Epithelial cell of prostate (primary cell): ENCODE measurements around the gene DLL1.

Experiments
- DNase-seq: peaks from one replicate; pipeline ENCODE4 v3.0.0-alpha.2; 2011; ENCODE audit warnings: low read depth, low spot score
- H3K27ac ChIP-seq: fragments of 450-650 bp; 2 replicates; pipeline ENCODE4 v1.5.1; 2017; ENCODE audit warnings: mild to moderate bottlenecking

Gene DLL1

DNA sequence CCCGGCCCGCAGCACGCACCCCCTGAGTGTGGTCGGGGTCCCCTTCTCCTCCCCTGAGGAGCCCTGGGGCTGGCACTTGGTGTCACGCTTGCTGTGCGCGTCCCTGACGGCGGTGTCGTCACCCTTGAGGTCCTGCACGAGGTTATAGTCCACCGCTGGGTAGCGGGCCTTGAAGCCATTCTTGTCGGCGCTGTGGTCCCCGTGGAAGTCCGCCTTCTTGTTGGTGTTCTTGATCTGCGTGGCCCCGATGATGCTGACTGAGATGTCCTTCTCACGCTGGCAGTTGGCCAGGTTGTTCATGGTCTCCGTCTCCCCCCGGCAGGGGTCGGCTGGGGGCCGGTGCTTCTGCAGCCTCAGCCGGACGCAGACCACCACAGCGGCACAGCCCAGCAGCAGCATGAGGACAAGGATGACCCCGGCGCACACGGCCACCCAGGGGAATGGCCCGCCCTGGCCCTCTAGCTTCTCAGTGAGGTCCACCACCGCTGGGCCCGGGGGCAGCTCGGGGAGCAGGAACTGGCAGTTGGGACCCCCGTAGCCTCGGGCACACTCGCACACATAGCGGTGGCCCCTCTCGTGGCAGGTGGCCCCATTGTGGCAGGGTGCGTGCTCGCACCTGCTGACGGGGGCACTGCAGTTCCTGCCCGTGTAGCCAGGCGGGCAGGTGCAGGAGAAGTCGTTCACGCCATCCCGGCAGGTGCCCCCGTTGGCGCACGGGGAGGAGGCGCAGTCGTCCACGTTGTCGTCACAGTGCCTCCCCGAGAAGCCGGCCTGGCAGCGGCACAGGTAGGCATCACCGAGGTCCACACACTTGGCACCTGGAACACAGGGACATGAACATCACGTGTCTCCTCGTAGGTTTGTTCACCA is 7.4 kb downstream of the DLL1 start:
- no peak for DNase-seq
- H3K27ac ChIP-seq: no peak overlapping the region

DNA sequence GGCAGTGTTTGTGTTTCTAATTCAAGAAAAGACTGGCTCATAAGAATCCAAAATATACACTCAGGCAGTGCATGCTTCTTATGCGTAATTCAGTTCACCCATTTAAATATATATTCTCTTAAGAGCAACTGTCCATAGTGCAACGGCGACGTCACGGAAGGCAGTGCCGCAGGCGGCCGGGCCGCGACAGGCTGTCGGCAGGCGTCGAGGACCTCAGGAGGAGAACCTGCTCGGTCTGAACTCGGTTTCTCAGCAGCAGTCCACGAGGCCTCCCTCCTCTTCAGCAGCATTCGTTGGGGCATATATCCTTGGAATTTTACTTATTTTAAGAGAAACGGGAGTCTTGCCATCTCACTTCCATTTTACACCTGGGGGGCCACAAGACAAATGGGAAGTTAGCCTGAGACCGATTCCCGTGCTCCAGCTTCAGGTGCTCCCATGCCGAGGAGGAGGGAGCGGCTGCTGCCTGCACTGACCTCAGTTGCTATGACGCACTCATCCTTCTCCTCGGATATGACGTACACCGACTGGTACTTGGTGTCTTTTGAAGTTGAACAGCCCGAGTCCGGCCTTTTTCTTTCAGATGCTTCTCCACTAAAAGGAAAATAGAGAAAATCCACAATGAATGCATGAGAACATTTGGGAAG is 8.2 kb downstream of the DLL1 start:
- no peak for DNase-seq
- H3K27ac ChIP-seq: no peak overlapping the region

DNA sequence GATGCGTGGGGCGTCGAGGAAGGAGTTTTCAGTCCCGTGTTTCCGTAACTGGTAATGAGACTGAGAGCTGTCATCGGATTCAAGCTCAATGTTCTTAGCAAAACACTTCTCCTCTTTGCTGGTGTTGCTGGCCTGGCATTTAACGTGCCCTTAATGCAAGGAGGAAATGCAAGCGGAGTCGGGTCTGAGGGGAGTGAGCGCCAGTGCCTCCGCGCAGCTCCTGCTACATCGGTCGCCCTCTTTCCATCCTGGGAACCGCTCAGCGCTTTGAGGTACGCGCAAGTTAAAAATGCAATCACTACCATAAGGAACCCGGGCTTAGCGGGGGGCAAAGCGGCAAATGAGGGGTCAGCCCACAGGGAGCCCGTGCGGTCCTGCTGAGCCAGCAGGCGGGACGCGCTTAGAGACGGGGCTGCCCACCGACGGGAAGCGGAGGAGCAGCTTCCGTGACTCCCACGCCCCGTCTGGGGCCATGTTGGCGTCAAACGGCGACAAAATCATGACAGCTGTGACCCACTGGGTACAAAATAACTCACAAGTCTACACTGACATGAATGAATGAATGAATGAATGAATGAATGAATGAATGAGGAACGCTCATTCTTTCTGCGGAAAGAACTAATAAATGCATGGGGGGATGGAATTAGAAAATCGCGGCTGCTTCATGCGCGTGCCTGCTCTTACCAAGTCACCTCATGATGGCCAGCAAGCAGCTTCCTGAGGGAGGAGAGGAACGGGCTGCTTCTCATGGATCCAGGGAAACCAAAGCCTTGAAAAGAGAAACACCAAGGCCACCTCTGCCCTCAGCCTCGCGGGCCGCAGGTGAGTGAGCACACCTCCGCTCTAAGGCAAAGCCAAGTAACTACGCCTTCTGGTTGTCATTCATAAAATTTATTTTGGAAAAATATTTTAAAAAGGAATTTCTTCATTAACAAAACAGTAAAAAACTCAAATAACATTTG is 9.3 kb downstream of the DLL1 start:
- no peak for DNase-seq
- no peak overlapping the region for H3K27ac ChIP-seq

DNA sequence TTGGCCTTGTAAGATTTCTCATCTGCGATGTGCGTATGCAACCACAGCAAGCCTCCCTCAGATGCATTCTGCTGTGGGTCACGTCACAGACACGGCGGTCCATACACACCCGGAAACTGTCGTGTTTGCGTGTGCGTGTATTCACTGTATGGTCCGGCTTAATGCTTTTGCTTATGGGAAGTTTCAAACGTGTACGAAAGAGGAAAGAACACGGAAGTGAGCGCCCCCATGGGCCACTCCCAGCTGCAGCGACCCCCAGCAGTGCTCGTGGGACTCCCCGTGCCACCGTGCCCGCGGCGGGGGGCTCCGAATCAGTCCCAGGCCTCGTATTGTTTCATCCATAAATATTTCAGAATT is 10.2 kb downstream of the DLL1 start:
- DNase-seq: no peak
- no peak overlapping the region for H3K27ac ChIP-seq

DNA sequence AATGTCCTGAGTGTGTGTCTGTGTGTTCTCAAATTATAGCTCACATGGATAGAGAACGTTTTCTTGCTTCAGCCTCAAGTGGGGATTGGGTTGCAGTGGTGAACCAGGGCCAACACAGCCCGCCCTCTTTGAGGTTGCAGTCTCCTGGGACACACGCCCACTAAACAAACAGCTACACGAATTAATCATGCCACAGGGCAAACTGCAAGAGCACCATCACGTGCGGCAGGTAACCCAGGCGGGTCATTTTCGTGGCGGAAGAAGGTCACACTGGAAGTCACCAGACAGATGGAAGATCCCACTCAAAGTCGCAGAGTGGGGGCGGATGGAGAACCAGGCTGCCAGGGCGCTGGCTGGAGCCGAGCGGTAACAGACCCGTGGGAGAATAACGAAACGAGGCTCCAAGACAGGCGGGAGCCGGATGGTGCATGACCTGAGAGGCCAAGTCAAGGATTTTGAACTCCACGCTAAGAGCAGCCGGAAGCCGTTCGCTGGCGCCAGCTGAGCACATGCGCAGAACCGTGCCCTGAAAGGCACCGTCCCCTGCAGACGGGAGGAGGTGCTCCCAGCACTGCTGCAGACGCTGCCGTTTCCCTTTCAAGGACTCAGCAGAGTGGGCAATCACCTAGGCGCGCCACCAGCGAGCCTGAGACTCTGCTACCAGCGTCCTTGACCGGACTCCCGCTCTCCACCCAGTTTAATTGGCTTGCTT is 10.7 kb downstream of the DLL1 start:
- no peak overlapping the region for H3K27ac ChIP-seq
- DNase-seq: no peak

DNA sequence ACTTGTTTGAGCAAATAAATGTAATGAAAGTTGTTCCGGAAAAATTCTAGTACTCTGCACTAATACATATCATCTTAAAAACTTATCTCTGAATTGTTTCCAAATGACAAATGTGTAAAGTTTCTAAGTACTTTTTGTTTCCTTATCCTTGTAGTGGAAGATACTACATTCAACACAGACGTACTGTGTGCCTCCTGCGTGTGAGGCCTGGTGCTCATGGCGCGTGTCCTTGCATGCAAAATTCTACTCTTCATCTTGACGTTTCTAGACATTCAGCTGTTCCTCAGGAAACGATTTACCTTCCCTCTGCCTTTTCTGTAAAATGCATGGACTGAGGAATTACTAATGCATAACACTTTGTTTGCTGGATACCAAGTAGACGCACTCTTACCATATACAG is 11.5 kb downstream of the DLL1 start:
- no peak for DNase-seq

DNA sequence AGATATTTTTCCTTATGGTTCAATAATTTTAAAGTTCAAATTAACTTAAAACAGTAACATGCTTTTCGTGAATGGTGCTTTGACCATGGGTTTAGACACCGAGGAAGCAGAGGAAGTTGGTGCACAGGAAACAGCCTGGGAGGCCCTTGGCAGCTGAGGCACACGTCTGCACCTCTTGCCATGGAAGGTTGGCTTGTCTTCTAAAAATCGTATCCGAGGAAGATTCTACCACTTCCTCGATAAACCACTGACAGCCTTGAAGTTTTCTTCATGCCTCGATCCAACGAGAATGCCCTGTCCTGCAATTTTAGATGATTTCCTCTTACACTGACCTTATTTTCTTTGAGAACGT is 12.2 kb downstream of the DLL1 start:
- DNase-seq: no peak
- no peak overlapping the region for H3K27ac ChIP-seq

More for the DNA sequence above, 11.5 kb downstream of the DLL1 start:
- H3K27ac ChIP-seq: no peak overlapping the region

DNA sequence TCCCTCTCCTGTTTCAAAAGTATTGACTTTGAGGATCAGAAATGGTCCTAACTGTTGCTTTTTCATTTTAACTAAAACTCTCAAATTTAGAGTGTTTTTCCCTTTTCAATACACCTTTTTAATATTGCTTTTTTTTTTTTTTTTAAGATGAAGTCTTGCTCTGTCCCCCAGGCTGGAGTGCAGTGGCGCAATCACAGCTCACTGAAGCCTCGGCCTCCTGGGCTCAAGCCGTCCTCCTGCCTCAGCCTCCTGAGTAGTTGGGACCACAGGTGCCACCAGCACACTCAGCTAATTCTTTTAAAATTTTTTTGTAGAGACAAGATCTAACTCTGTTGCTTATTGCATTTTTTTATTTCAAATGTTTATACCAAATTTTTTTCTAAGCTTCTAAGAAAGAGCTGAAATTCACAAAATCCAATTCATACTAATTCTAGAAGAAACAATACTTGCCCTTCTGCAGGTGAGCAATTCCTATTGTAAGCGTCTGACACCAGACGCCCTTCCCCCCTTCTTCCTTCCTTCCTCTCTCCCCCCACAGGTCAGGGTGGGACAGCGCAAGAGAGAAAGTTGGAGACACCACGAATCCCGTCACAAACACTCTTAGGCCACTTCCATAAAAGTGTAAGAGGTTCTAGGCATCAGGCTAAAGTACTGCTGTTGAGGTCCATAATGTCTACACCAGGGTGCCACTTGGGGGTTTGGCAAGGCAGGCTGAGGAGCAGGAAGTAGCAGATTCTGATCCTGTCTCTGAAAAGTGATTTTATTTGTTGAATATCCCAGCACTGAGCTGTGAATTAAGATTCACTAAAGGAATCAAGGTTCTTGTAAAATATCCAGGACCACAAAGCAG is 12.8 kb downstream of the DLL1 start:
- no peak for DNase-seq
- no peak overlapping the region for H3K27ac ChIP-seq

DNA sequence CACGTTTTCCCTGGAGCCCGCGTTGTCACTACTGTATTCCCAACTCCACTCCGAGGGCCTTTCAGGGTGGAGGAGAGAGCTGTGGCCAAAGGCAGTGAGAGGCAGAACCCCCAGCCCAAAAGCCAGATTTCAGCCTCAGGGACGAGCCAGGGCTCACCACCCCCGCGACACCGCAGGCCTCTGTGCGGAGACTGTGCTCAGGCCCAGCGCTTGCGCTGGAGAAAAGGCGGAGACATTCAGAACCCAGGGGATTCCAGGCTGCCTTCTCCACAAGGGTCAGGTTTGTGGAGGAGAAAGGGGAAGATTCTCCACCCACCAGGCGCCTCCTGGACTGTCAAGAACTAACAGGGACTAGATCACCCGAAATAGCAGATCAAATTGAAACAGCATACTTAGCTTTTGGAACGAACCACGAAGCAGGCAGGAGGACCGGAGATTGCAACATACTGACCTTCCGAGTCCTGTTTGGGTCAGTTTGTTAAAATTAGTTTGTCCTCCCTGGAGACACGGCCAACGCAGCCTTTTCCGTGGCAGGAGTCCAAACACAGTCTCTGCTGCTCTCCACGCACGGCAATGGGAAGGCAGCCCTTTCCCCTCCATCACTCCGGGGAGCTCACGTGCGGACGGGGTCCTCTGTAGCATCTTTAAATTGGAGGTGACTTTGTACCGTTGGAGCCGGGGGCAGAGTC is 14.4 kb downstream of the DLL1 start:
- no peak overlapping the region for H3K27ac ChIP-seq
- no peak for DNase-seq

DNA sequence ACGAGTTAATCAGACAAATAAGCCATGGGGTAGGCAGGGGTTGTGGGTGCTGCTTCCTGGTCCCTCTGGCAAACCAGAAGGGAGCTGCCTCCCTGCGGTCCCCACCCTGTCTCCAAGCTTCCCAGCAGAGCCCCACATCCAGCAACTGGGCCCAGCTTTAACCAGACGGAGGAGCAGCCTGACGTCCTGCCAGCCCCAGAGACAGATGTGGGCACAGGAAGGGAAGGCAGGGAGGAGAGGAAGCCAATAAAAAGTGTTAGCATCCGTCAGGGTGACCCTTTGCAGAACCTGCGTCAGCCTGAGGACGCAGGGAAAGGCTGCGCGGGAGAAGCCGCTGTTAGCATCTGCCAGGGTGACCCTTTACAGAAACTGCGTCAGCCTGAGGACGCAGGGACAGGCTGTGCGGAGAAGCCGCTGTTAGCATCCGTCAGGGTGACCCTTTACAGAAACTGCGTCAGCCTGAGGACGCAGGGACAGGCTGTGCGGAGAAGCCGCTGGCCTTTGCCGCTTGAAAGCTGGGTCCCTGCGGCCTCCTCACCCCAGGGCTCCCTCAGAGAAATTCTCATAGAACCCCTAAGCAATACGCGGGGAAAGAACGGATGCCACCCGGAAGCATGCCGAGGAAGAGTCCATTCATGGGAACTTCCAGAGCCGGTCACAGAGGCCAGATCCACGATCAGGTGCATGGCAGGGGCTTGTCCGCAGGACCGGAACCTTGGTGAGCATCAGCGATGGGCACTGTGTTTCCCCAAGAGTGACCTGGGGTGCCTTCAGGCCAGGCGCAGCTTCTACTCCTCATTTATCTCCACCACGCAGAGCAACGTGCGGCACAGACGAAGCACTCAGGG is 15.9 kb downstream of the DLL1 start:
- no peak for DNase-seq
- H3K27ac ChIP-seq: no peak overlapping the region

DNA sequence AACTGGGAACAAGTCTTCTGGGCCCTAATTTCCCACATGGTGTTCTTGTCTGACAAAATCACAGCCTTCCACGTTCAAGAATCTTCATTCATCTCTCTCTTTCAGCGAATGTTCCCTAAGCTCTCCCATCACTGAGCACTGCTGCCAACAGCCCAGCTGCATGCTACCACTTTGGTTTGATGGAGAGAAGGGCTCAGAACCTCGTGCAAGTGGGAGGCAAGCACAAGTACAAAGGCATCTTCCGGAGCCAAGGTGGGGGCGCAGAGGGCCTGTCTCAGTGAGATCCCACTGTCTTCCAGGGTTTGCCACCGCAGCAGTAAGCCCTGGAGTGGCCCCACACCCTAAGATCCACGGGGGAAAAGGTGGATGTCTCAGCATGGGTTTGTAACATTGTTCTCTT is 17.2 kb downstream of the DLL1 start:
- H3K27ac ChIP-seq: no peak overlapping the region
- DNase-seq: no peak

DNA sequence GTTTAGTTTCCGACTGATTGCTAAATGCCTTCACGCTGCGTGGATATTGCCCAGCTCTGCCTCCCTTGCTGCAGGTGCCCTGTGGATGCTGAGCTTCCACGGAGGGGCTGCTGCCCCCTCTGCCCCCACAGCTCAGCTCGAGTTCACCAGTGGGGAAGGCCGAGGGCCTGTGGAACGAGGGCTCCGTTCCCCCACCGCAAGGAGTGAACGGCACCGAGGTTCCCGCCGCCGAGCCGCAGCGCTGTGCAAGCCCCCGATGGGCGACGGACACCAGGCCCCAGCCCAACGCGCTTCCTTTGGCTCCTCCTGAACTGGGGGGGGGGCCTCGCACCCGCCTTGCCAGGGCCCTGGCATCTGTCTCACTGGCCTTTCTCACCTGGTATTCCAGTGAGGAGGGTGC is 17.7 kb downstream of the DLL1 start:
- no peak overlapping the region for H3K27ac ChIP-seq
- DNase-seq: no peak

DNA sequence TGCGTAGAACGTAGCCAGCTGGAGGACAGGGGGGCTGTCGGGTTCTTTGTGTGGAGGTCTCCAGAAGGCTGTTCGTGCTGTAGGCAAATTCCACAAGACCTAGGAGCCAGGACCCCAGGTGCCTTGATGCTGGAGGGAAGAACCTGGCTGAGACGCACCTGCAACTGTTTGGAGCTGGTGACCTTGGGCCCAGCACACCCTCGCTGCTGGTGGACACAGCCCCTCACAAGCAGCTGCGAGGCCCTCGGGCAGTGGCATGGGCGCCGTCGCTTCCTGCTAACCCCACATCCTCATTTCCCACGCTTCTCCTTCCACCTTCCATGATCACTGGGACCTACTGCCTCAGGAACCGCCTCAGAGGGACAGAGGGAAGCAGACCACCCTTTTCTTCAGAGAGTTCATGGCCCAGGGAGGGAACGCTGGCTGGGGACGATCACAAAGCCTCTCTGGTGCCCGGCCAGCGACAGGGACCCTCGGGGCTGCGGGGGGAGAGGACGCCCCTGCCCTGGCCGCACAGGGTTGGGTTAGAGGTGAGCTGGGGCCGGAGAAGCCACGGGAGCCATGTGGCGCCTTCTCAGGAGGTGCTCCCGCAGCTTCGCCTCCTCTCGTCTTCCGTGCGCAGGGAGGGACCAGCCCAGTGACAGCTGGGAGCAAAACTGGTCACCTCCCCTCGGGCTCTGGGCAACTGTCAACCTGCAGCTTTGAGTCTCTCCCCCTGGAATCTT is 18.4 kb downstream of the DLL1 start:
- no peak for DNase-seq
- no peak overlapping the region for H3K27ac ChIP-seq

DNA sequence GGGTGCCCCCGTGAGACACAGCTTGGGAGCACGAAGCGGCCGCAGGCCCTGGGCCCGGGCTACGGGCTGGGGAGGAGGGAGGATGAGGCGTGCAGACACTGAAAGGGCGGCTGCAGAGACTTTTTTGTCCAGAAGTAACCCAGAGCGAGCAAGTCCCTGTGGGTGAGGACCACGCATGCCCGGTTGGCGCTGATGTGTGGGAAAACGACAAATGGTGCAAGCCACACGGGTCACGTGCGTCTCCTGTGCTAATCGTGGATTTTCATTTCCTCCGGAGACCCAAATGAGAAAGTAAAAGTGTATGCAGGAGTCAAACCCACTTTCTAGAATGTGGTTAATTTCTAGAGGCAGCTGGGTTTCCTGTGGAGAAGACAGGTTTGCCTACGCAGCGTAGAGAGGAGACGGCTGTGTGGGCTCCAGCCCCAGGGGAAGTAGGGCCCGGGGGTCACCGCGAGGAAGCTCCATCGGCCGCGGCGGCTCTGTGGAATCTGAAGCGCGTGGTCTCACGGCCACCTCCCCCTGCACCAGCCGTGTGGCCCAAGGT is 19.0 kb downstream of the DLL1 start:
- no peak for DNase-seq
- no peak overlapping the region for H3K27ac ChIP-seq

DNA sequence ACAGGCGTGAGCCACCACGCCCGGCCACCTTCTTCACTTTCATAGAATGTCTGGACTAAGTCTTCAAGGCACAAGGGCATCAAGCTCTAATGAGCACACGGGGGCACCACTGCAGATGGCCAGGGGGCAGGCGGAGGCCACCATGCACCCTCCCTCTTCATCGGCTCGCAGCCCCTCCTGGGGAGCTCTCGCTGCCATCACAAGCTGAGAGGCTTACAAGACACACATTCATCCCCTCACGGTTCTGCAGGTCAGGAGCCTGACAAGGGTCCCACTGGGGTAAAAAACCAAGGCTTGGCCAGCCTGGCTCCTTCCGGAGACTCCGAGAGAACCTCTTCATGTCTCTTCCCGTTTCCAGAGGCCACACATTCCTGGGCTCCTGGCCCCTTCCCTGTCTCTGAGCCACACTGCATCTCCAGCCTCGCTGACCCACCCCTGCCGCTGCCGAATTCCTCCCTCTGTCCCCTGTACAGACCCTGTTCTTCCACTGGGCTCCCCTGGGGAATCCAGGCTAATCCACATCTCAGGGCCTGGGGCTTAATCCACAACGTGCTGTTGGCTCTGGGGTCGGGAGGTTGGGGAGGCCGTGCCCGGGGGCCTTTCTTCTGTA is 19.8 kb downstream of the DLL1 start:
- no peak overlapping the region for H3K27ac ChIP-seq
- no peak for DNase-seq

DNA sequence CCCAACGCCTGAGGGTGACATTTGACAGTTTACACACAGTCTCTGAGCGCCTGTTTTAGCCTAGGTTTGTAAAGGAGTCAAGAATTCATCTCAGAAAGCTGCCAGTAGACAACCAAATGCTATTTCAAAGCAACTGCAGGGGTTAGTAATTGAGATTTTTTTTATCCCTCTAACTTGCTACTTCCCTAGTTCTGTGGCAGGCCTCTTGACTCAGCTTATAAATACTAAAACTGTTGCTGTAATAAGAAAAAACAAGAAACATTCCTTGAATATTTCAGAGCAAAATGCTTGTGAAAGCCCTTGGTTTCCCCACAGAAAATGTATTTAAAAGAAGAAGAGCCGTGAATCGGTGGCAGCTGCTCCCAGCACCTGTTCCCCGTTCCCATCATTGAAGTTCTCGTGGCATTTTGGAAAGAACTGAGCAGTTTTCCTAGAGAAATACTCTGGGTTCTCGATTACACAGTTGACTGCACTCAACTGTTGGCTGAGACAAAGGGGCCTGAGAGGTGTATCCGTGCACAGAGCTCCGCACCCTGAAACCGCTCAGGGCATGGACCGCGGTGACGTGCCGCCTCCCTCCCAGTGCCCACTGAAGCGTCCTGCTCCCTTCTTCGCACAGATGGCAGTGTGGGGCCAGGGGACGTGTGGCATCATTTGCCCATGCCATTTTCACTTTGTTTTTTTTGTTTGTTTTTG is 20.9 kb downstream of the DLL1 start:
- DNase-seq: no peak
- no peak overlapping the region for H3K27ac ChIP-seq
